ENCODE results near the gene AGBL1. TPM values are rescaled to one million over a fixed set of nuclear protein-coding genes. Genes with fewer than 3 reads are reported as not detected.

The AGBL1 gene
- total RNA-seq, 1 donor from 2014 or later, result not detected

DNA sequence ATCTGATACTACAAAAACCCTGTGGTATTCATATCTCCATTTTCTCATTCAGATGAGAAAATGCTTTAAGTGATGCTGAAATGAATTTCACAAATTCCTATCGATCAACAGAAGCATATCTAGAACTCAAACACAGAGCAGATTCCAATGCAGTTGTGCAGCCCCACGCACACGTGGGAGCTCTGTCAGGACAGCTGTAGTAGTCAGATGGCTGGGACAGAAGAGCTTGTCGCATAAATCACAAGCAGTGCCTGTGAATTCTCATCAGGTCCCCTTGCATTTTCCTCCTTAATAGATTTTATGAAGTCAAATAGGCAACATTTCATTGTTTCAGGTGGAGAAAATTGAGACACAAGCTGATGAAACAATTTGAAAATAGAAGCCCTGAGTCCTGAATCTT, 792.3 kb downstream of the AGBL1 start:
- no peak overlapping the region for H3K27ac Mint-ChIP-seq (ENCODE audit: unreplicated experiment)

DNA sequence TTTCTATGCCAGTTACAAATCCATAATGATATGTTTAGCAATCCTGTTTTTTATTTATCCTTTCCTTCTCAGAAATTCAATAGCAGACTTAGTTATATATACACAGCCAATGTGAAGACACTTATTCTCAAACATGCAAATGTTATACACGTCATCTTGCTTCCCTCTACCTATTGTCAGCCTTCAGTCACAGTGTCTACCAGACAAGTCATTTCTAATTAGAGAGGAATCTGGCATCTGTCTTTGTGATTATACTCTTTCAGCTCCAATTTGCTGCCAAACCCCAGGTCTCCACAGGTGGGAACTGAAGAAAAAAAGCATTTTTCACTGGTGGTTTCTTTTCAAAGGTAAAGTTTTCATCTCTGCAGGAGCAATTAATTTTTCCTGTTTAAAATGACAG, 793.1 kb downstream of the AGBL1 start:
- DNase-seq (ENCODE audit: low read depth) (no peak), FAIRE-seq (no peak)
- Mint-ChIP-seq H3K4me3 (ENCODE audit: unreplicated experiment) (no peak overlapping the region), H3K27ac (ENCODE audit: unreplicated experiment) (no peak overlapping the region), H3K36me3 (ENCODE audit: low read depth, unreplicated experiment) (no peaks in the 10 kb centered on the region), H3K9me3 (ENCODE audit: unreplicated experiment) (peaks cover 2% of the 10 kb centered on the region), H3K27me3 (ENCODE audit: low read depth, unreplicated experiment) (peaks cover 3% of the 10 kb centered on the region), H3K4me1 (ENCODE audit: low read depth, unreplicated experiment) (peaks cover 7% of the 10 kb centered on the region)
- no peaks in the 10 kb centered on the region for H3K79me2 ChIP-seq (ENCODE audit: insufficient read depth, low read length)
- H3K9ac ChIP-seq (ENCODE audit: low read length), result no peak overlapping the region
- H3K4me1 ChIP-seq (ENCODE audit: insufficient read depth, low read length), result no peaks in the 10 kb centered on the region
- H3K9me3 ChIP-seq (ENCODE audit: insufficient read depth, low read depth, low read length), result no peaks in the 10 kb centered on the region
- H3K4me2 ChIP-seq (ENCODE audit: low read length), result no peak overlapping the region
- no peak overlapping the region for H2AFZ ChIP-seq (ENCODE audit: low read depth, low read length)
- H4K20me1 ChIP-seq (ENCODE audit: insufficient read depth, low read length), result no peaks in the 10 kb centered on the region
- no peak overlapping the region for H3K27ac ChIP-seq (ENCODE audit: low read depth, low read length)
- TF ChIP-seq, protein P1, sequence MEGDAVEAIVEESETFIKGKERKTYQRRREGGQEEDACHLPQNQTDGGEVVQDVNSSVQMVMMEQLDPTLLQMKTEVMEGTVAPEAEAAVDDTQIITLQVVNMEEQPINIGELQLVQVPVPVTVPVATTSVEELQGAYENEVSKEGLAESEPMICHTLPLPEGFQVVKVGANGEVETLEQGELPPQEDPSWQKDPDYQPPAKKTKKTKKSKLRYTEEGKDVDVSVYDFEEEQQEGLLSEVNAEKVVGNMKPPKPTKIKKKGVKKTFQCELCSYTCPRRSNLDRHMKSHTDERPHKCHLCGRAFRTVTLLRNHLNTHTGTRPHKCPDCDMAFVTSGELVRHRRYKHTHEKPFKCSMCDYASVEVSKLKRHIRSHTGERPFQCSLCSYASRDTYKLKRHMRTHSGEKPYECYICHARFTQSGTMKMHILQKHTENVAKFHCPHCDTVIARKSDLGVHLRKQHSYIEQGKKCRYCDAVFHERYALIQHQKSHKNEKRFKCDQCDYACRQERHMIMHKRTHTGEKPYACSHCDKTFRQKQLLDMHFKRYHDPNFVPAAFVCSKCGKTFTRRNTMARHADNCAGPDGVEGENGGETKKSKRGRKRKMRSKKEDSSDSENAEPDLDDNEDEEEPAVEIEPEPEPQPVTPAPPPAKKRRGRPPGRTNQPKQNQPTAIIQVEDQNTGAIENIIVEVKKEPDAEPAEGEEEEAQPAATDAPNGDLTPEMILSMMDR (IDR thresholded peaks at IDR 0.05; ENCODE audit: insufficient read depth, low read depth, low read length), result no peak
- TF ChIP-seq EZH2 (IDR thresholded peaks at IDR 0.05; ENCODE audit: insufficient read depth, low read length), result no peak
- H3K27me3 ChIP-seq (ENCODE audit: insufficient read depth, low read length), result no peaks in the 10 kb centered on the region
- H3K36me3 ChIP-seq (ENCODE audit: insufficient read depth, low read length), result no peaks in the 10 kb centered on the region
- no peak overlapping the region for H3K4me3 ChIP-seq (ENCODE audit: insufficient read depth, low read depth, low read length)

More for the DNA sequence above, 792.3 kb downstream of the AGBL1 start:
- H3K27ac ChIP-seq (ENCODE audit: low read depth, low read length), result no peak overlapping the region
- no peaks in the 10 kb centered on the region for H3K79me2 ChIP-seq (ENCODE audit: insufficient read depth, low read length)
- no peaks in the 10 kb centered on the region for H3K9me3 ChIP-seq (ENCODE audit: insufficient read depth, low read depth, low read length)
- no peaks in the 10 kb centered on the region for H3K4me1 ChIP-seq (ENCODE audit: insufficient read depth, low read length)
- no peak overlapping the region for H3K4me3 Mint-ChIP-seq (ENCODE audit: unreplicated experiment)
- no peaks in the 10 kb centered on the region for H3K36me3 ChIP-seq (ENCODE audit: insufficient read depth, low read length)
- H3K9ac ChIP-seq (ENCODE audit: low read length), result no peak overlapping the region
- no peaks in the 10 kb centered on the region for H3K36me3 Mint-ChIP-seq (ENCODE audit: low read depth, unreplicated experiment)
- H3K4me1 Mint-ChIP-seq (ENCODE audit: low read depth, unreplicated experiment), result peaks cover 10% of the 10 kb centered on the region
- FAIRE-seq (no peak), DNase-seq (ENCODE audit: low read depth) (no peak)
- H4K20me1 ChIP-seq (ENCODE audit: insufficient read depth, low read length), result no peaks in the 10 kb centered on the region
- no peak overlapping the region for H2AFZ ChIP-seq (ENCODE audit: low read depth, low read length)
- H3K27me3 Mint-ChIP-seq (ENCODE audit: low read depth, unreplicated experiment), result peaks cover 3% of the 10 kb centered on the region
- H3K27me3 ChIP-seq (ENCODE audit: insufficient read depth, low read length), result no peaks in the 10 kb centered on the region
- H3K4me3 ChIP-seq (ENCODE audit: insufficient read depth, low read depth, low read length), result no peak overlapping the region
- TF ChIP-seq, protein P1 (IDR thresholded peaks at IDR 0.05; ENCODE audit: insufficient read depth, low read depth, low read length), result no peak
- no peak for TF ChIP-seq EZH2 (IDR thresholded peaks at IDR 0.05; ENCODE audit: insufficient read depth, low read length)
- no peak overlapping the region for H3K4me2 ChIP-seq (ENCODE audit: low read length)
- peaks cover 3% of the 10 kb centered on the region for H3K9me3 Mint-ChIP-seq (ENCODE audit: unreplicated experiment)

DNA sequence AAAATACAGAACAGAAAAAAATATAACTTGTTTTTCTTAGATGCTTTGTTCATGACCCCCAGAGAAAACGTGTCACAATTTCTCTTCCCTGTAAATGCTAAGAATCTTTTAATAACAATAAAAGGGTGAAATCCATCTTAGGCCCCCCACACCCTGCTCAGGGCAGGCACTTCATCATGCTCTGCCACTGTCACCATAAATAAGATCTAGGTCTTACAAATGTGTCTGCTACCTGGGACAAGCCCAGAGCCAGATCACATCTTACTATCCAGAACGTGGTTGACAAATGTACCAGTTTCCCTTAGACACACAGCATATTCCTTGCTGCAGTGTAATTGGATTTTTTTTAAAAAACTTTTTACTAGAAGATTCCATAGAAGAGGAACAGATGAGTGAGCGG, 795.4 kb downstream of the AGBL1 start:
- no peak overlapping the region for H3K4me2 ChIP-seq (ENCODE audit: low read length)
- H3K27me3 ChIP-seq (ENCODE audit: insufficient read depth, low read length), result no peaks in the 10 kb centered on the region
- TF ChIP-seq, protein P1 (IDR thresholded peaks at IDR 0.05; ENCODE audit: insufficient read depth, low read depth, low read length), result no peak
- TF ChIP-seq EZH2 (IDR thresholded peaks at IDR 0.05; ENCODE audit: insufficient read depth, low read length), result no peak
- no peak for DNase-seq (ENCODE audit: low read depth)
- H2AFZ ChIP-seq (ENCODE audit: low read depth, low read length), result no peak overlapping the region
- FAIRE-seq, result no peak
- peaks cover 7% of the 10 kb centered on the region for H3K4me1 Mint-ChIP-seq (ENCODE audit: low read depth, unreplicated experiment)
- H3K27ac Mint-ChIP-seq (ENCODE audit: unreplicated experiment), result no peak overlapping the region
- H3K4me3 Mint-ChIP-seq (ENCODE audit: unreplicated experiment), result no peak overlapping the region
- H3K9me3 ChIP-seq (ENCODE audit: insufficient read depth, low read depth, low read length), result no peaks in the 10 kb centered on the region
- H3K36me3 ChIP-seq (ENCODE audit: insufficient read depth, low read length), result no peaks in the 10 kb centered on the region
- H3K9me3 Mint-ChIP-seq (ENCODE audit: unreplicated experiment), result peaks cover 2% of the 10 kb centered on the region
- no peak overlapping the region for H3K27ac ChIP-seq (ENCODE audit: low read depth, low read length)
- peaks cover 2% of the 10 kb centered on the region for H3K36me3 Mint-ChIP-seq (ENCODE audit: low read depth, unreplicated experiment)
- H3K9ac ChIP-seq (ENCODE audit: low read length), result no peak overlapping the region
- peaks cover 4% of the 10 kb centered on the region for H3K27me3 Mint-ChIP-seq (ENCODE audit: low read depth, unreplicated experiment)
- H3K4me3 ChIP-seq (ENCODE audit: insufficient read depth, low read depth, low read length), result no peak overlapping the region
- H4K20me1 ChIP-seq (ENCODE audit: insufficient read depth, low read length), result no peaks in the 10 kb centered on the region
- no peaks in the 10 kb centered on the region for H3K79me2 ChIP-seq (ENCODE audit: insufficient read depth, low read length)
- H3K4me1 ChIP-seq (ENCODE audit: insufficient read depth, low read length), result peaks cover 5% of the 10 kb centered on the region
